OCI-LY7 (cell line): ENCODE measurements around the gene ARHGEF17.

Source experiments
- CTCF ChIP-seq: fragments of 200-600 bp; sonication (generic); conservative IDR thresholded peaks from 2 replicates; pipeline ENCODE4 v1.5.1; 2014; ENCODE audit warnings: mild to moderate bottlenecking, antibody characterized with exemption, low read length, moderate library complexity, mixed read lengths
- EZH2phosphoT487 ChIP-seq: fragments of 200-600 bp; sonication (generic); IDR thresholded peaks from 2 replicates; pipeline ENCODE4 v1.6.1; 2018; ENCODE audit warnings: low read depth, borderline replicate concordance, mild to moderate bottlenecking, mixed run types, antibody characterized with exemption, low read length, moderate library complexity, mixed read lengths

GRCh38 chr11:73382747-73383146 lies 74.7 kb downstream of the ARHGEF17 start:
- no peak for TF ChIP-seq CTCF
- TF ChIP-seq EZH2phosphoT487, result no peak
